K562 (cell line): Measurements from ENCODE around the gene EDEM2. TPM values are rescaled to one million over a fixed set of nuclear protein-coding genes. Genes with fewer than 3 reads are reported as not detected.

Experiments used
- ATF1 ChIP-seq, 2 experiments: fragments of 450-650 bp in 1 of 2; IDR thresholded peaks; 2 replicates each; pipeline ENCODE4 v1.6.1; 2016; ENCODE audit warnings: missing compliant biosample characterization in 1 of 2, missing genetic modification characterization in 1 of 2
- BRCA1 ChIP-seq, 2 experiments: fragments of 450-650 bp in 1 of 2; sonication (generic) in 1 of 2; formaldehyde crosslinking in 1 of 2; IDR thresholded peaks; 2 replicates each; pipeline versions ENCODE4 v1.5.0 to v1.6.1; 2017 to 2020; ENCODE audit warnings: mild to moderate bottlenecking in 1 of 2, missing genetic modification reagents in 1 of 2
- DMBX1 ChIP-seq: fragments of 250-450 bp; sonication (Bioruptor Pico); IDR thresholded peaks from 2 replicates; pipeline ENCODE4 v1.8.0; 2022; ENCODE audit warnings: inconsistent platforms, mild to moderate bottlenecking, moderate library complexity, borderline replicate concordance
- KDM2B ChIP-seq: fragments of 250-450 bp; sonication (Bioruptor Pico); IDR thresholded peaks from 2 replicates; pipeline ENCODE4 v1.8.0; 2021; ENCODE audit warnings: mild to moderate bottlenecking, moderate library complexity
- MCM3 ChIP-seq: fragments of 450-650 bp; IDR thresholded peaks from 2 replicates; pipeline ENCODE4 v1.6.1; 2016
- MYNN ChIP-seq, 2 experiments: sonication (generic); formaldehyde crosslinking in 1 of 2; IDR thresholded peaks; 2 replicates each; pipeline versions ENCODE4 v1.5.0 to v1.6.1; 2016 to 2020; ENCODE audit warnings: antibody characterized with exemption in 1 of 2, missing genetic modification reagents in 1 of 2
- NFE2 ChIP-seq: IDR thresholded peaks from 2 replicates; pipeline ENCODE4 v1.6.1; 2014; ENCODE audit warnings: antibody characterized with exemption, low read depth
- PML ChIP-seq: IDR thresholded peaks from 2 replicates; pipeline ENCODE4 v1.6.1; 2012; ENCODE audit warnings: low read length, inconsistent platforms
- RBM17 ChIP-seq: fragments of 200-400 bp; formaldehyde crosslinking; IDR thresholded peaks from 2 replicates; pipeline ENCODE4 v1.6.1; 2017; ENCODE audit warnings: low read depth, mild to moderate bottlenecking, low read length, borderline replicate concordance
- SMARCC2 ChIP-seq: fragments of 450-650 bp; IDR thresholded peaks from 2 replicates; pipeline ENCODE4 v1.6.1; 2017; ENCODE audit warnings: antibody characterized with exemption, moderate library complexity, mild to moderate bottlenecking, low read depth
- STAT5A ChIP-seq: IDR thresholded peaks from 2 replicates; pipeline ENCODE4 v1.6.1; 2012; ENCODE audit warnings: low read length, inconsistent platforms, borderline replicate concordance
- TAL1 ChIP-seq: fragments of 450-650 bp; IDR thresholded peaks from 2 replicates; pipeline ENCODE4 v1.6.1; 2016; ENCODE audit warnings: mild to moderate bottlenecking
- TOE1 ChIP-seq, 2 experiments: fragments of 450-650 bp in 1 of 2; sonication (generic) in 1 of 2; formaldehyde crosslinking in 1 of 2; IDR thresholded peaks; 2 replicates each; pipeline versions ENCODE4 v1.7.1 to v1.8.0; 2016 to 2022; ENCODE audit warnings: borderline replicate concordance in 2 of 2, mild to moderate bottlenecking in 2 of 2, antibody characterized with exemption in 1 of 2, inconsistent platforms in 1 of 2, low read depth in 1 of 2, missing genetic modification reagents in 1 of 2, moderate library complexity in 1 of 2
- ZNF766 ChIP-seq: fragments of 200-800 bp; sonication (Bioruptor generic); conservative IDR thresholded peaks from 2 replicates; pipeline ENCODE4 v1.6.1; 2016; ENCODE audit warnings: missing genetic modification characterization, missing compliant biosample characterization
- ZNF780A ChIP-seq: fragments of 250-450 bp; sonication (Bioruptor Pico); IDR thresholded peaks from 2 replicates; pipeline ENCODE4 v1.5.0; 2021; ENCODE audit warnings: mild to moderate bottlenecking
- polyA plus RNA-seq, 8 experiments: library from polyadenylated mRNA; depleted of rRNA in 4 of 8; stranded (reverse) in 5 of 8; unstranded in 3 of 8; fragments of >200 nt; fragmentation: Nextera tagmentation in 2 of 8; fragmentation: Illumina TruSeq in 1 of 8; extraction: Ambion mirVana in 2 of 8; extraction: Trizol in 1 of 8; gene quantifications; 2 replicates each; pipeline versions ENCODE4 v1.2.1 to v1.2.3, GENCODE V29; 2011 to 2014; ENCODE audit warnings: inconsistent platforms in 1 of 8, missing spikeins in 1 of 8
- total RNA-seq, 7 experiments: library from RNA; depleted of rRNA in 6 of 7; stranded (reverse); fragments of >200 nt in 6 of 7; fragmentation: Illumina TruSeq in 2 of 7; extraction: Trizol in 2 of 7; gene quantifications; 2 replicates each; pipeline versions ENCODE4 v1.2.1 to v1.2.3, GENCODE V29; 2011 to 2021; ENCODE audit warnings: low replicate concordance in 1 of 7
- TF ChIP-seq, protein P1 (sequence below): conservative IDR thresholded peaks from 2 replicates; pipeline ENCODE4 v1.6.1; 2011; ENCODE audit warnings: low read depth, mild to moderate bottlenecking, low read length; ENCODE audit not compliant: control insufficient read depth
- TF ChIP-seq, protein P2 (sequence below): sonication (generic); formaldehyde crosslinking; IDR thresholded peaks from 2 replicates; pipeline ENCODE4 v1.8.0; 2022; ENCODE audit warnings: missing genetic modification reagents, mild to moderate bottlenecking, borderline replicate concordance
- TF ChIP-seq, protein P3 (sequence below): sonication (generic); formaldehyde crosslinking; IDR thresholded peaks from 2 replicates; pipeline ENCODE4 v1.8.0; 2023; ENCODE audit warnings: missing genetic modification reagents, mild to moderate bottlenecking, borderline replicate concordance

EDEM2 gene
- total and polyA plus RNA-seq, 9 of the 15 experiments (the other 6 are each of a cell fraction or from before 2014, with no cell fraction given): 6.9 to 11.0 (median 9.7) TPM

DNA sequence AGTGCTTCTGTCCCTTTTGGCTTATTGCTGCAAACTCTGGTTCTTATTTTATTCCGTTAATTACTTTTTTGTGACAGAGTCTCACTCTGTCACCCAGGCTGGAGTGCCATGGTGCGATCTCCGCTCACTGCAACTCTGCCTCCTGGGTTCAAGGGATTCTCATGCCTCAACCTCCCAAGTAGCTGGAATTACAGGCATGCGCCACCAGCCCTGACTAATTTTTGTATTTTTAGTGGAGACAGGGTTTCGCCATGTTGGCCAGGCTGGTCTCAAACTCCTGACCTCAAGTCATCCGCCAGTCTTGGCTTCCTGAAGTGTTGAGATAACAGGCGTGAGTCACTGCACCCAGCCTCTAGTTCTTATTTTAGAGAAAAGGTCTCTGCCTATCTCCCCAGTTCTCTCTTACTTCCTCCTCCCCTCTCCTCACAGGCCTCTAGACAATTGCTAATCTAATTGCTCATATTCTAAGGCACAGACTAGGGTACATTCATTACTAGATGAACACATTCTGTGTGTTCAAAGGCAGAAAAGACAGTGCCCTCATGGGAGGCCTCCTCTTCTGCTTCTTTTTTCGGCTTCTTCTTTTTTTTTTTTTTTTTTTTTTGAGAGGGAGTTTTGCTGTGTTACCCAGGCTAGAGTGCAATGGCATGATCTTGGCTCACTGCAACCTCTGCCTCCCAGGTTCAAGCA, 27.0 kb downstream of the EDEM2 start (continued):
- TF ChIP-seq MYNN (IDR thresholded peaks at IDR 0.05): no peak
- TF ChIP-seq MYNN (CRISPR knock-in tag; IDR thresholded peaks at IDR 0.05): no peak
- no peak for TF ChIP-seq NFE2
- TF ChIP-seq TOE1 (IDR thresholded peaks at IDR 0.05; ENCODE audit: borderline replicate concordance): peak; percentile 72
- no peak for TF ChIP-seq TOE1 (CRISPR knock-in tag; IDR thresholded peaks at IDR 0.05; ENCODE audit: borderline replicate concordance, low read depth)
- TF ChIP-seq, protein P1, sequence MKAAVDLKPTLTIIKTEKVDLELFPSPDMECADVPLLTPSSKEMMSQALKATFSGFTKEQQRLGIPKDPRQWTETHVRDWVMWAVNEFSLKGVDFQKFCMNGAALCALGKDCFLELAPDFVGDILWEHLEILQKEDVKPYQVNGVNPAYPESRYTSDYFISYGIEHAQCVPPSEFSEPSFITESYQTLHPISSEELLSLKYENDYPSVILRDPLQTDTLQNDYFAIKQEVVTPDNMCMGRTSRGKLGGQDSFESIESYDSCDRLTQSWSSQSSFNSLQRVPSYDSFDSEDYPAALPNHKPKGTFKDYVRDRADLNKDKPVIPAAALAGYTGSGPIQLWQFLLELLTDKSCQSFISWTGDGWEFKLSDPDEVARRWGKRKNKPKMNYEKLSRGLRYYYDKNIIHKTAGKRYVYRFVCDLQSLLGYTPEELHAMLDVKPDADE: no peak
- no peak for TF ChIP-seq ZNF780A (CRISPR knock-in tag)
- TF ChIP-seq TAL1: peak; percentile 83
- TF ChIP-seq, protein P2, sequence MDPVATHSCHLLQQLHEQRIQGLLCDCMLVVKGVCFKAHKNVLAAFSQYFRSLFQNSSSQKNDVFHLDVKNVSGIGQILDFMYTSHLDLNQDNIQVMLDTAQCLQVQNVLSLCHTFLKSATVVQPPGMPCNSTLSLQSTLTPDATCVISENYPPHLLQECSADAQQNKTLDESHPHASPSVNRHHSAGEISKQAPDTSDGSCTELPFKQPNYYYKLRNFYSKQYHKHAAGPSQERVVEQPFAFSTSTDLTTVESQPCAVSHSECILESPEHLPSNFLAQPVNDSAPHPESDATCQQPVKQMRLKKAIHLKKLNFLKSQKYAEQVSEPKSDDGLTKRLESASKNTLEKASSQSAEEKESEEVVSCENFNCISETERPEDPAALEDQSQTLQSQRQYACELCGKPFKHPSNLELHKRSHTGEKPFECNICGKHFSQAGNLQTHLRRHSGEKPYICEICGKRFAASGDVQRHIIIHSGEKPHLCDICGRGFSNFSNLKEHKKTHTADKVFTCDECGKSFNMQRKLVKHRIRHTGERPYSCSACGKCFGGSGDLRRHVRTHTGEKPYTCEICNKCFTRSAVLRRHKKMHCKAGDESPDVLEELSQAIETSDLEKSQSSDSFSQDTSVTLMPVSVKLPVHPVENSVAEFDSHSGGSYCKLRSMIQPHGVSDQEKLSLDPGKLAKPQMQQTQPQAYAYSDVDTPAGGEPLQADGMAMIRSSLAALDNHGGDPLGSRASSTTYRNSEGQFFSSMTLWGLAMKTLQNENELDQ (CRISPR knock-in tag): no peak
- TF ChIP-seq PML: peak; percentile 65; the same call in 1 of the 2 replicates
- TF ChIP-seq SMARCC2: peak; percentile 96
- TF ChIP-seq MCM3: no peak
- TF ChIP-seq, protein P3, sequence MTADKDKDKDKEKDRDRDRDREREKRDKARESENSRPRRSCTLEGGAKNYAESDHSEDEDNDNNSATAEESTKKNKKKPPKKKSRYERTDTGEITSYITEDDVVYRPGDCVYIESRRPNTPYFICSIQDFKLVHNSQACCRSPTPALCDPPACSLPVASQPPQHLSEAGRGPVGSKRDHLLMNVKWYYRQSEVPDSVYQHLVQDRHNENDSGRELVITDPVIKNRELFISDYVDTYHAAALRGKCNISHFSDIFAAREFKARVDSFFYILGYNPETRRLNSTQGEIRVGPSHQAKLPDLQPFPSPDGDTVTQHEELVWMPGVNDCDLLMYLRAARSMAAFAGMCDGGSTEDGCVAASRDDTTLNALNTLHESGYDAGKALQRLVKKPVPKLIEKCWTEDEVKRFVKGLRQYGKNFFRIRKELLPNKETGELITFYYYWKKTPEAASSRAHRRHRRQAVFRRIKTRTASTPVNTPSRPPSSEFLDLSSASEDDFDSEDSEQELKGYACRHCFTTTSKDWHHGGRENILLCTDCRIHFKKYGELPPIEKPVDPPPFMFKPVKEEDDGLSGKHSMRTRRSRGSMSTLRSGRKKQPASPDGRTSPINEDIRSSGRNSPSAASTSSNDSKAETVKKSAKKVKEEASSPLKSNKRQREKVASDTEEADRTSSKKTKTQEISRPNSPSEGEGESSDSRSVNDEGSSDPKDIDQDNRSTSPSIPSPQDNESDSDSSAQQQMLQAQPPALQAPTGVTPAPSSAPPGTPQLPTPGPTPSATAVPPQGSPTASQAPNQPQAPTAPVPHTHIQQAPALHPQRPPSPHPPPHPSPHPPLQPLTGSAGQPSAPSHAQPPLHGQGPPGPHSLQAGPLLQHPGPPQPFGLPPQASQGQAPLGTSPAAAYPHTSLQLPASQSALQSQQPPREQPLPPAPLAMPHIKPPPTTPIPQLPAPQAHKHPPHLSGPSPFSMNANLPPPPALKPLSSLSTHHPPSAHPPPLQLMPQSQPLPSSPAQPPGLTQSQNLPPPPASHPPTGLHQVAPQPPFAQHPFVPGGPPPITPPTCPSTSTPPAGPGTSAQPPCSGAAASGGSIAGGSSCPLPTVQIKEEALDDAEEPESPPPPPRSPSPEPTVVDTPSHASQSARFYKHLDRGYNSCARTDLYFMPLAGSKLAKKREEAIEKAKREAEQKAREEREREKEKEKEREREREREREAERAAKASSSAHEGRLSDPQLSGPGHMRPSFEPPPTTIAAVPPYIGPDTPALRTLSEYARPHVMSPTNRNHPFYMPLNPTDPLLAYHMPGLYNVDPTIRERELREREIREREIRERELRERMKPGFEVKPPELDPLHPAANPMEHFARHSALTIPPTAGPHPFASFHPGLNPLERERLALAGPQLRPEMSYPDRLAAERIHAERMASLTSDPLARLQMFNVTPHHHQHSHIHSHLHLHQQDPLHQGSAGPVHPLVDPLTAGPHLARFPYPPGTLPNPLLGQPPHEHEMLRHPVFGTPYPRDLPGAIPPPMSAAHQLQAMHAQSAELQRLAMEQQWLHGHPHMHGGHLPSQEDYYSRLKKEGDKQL (CRISPR knock-in tag): no peak
- no peak for TF ChIP-seq RBM17
- TF ChIP-seq DMBX1 (CRISPR knock-in tag): peak; percentile 82
- peak; percentile 68; the same call in 1 of the 2 replicates for TF ChIP-seq STAT5A
- peak; percentile 84 for TF ChIP-seq ZNF766
- no peak for TF ChIP-seq ATF1 (CRISPR knock-in tag; IDR thresholded peaks at IDR 0.05)
- peak; percentile 65 for TF ChIP-seq ATF1 (tag; IDR thresholded peaks at IDR 0.05)
- no peak for TF ChIP-seq KDM2B
- no peak for TF ChIP-seq BRCA1 (IDR thresholded peaks at IDR 0.05)
- TF ChIP-seq BRCA1 (CRISPR knock-in tag; IDR thresholded peaks at IDR 0.05): no peak
